NT2/D1 (cell line): ENCODE results near the gene ATXN1.

Source experiments
- SUZ12 ChIP-seq: IDR thresholded peaks from 2 replicates; pipeline ENCODE4 v1.6.1; 2011; ENCODE audit not compliant: insufficient read length, insufficient read depth; ENCODE audit errors: extremely low read depth
- YY1 ChIP-seq: IDR thresholded peaks from 2 replicates; pipeline ENCODE4 v1.6.1; 2011; ENCODE audit not compliant: insufficient read length, insufficient read depth
- ZNF274 ChIP-seq: IDR thresholded peaks from 2 replicates; pipeline ENCODE4 v1.6.1; 2011; ENCODE audit warnings: mild to moderate bottlenecking, low read depth, low read length

GRCh38 chr6:16498957-16499356 is 262.3 kb downstream of the ATXN1 start:
- TF ChIP-seq SUZ12 (no peak), ZNF274 (no peak), YY1 (no peak)
